GM23248 (cell line): ENCODE measurements around the gene WHRN. TPM values are rescaled to one million over a fixed set of nuclear protein-coding genes. Genes with fewer than 3 reads are reported as not detected.

ENCODE experiments used
- DNase-seq: peaks from one replicate; pipeline ENCODE4 v3.0.0-alpha.2; 2015
- H2AFZ ChIP-seq: fragments of 200-600 bp; sonication (generic); 2 replicates; pipeline ENCODE4 v1.6.1; 2016; ENCODE audit warnings: antibody characterized with exemption
- H3F3A ChIP-seq: fragments of 200-600 bp; sonication (generic); 2 replicates; pipeline ENCODE4 v1.6.1; 2016; ENCODE audit warnings: mild to moderate bottlenecking, antibody characterized with exemption, mixed run types; ENCODE audit not compliant: insufficient read depth
- H3K27ac ChIP-seq: fragments of 200-600 bp; sonication (generic); 2 replicates; pipeline ENCODE4 v1.5.1; 2016; ENCODE audit warnings: mild to moderate bottlenecking
- H3K27me3 ChIP-seq: fragments of 200-600 bp; sonication (generic); replicated peaks from 2 replicates; pipeline ENCODE4 v1.6.1; 2016; ENCODE audit warnings: mild to moderate bottlenecking; ENCODE audit not compliant: insufficient read depth
- H3K36me3 ChIP-seq: fragments of 200-600 bp; sonication (generic); 2 replicates; pipeline ENCODE4 v1.6.1; 2016; ENCODE audit warnings: low read depth, mild to moderate bottlenecking
- H3K4me1 ChIP-seq: fragments of 200-600 bp; sonication (generic); 2 replicates; pipeline ENCODE4 v1.6.1; 2016; ENCODE audit warnings: mild to moderate bottlenecking; ENCODE audit not compliant: insufficient read depth
- H3K4me2 ChIP-seq: fragments of 200-600 bp; sonication (generic); one replicate; pipeline ENCODE4 v1.6.1; 2016; ENCODE audit warnings: mild to moderate bottlenecking; ENCODE audit not compliant: unreplicated experiment
- H3K4me3 ChIP-seq: fragments of 200-600 bp; sonication (generic); 2 replicates; pipeline ENCODE4 v1.5.1; 2016; ENCODE audit warnings: mild to moderate bottlenecking
- H3K79me2 ChIP-seq: fragments of 200-600 bp; sonication (generic); 2 replicates; pipeline ENCODE4 v1.6.1; 2016; ENCODE audit warnings: mild to moderate bottlenecking; ENCODE audit not compliant: insufficient read depth
- H3K9ac ChIP-seq: fragments of 200-600 bp; sonication (generic); 2 replicates; pipeline ENCODE4 v1.6.1; 2016; ENCODE audit warnings: mild to moderate bottlenecking
- H3K9me2 ChIP-seq: fragments of 200-600 bp; sonication (generic); 2 replicates; pipeline ENCODE4 v1.6.1; 2016; ENCODE audit warnings: mixed run types, mild to moderate bottlenecking, moderate library complexity; ENCODE audit not compliant: insufficient read depth
- H3K9me3 ChIP-seq: fragments of 200-600 bp; sonication (generic); one replicate; pipeline ENCODE4 v1.6.1; 2017; ENCODE audit warnings: low read depth
- H4K20me1 ChIP-seq: fragments of 200-600 bp; sonication (generic); 2 replicates; pipeline ENCODE4 v1.6.0; 2016; ENCODE audit not compliant: insufficient read depth
- EZH2 ChIP-seq: fragments of 200-600 bp; sonication (generic); IDR thresholded peaks from 2 replicates; pipeline ENCODE4 v1.6.1; 2018; ENCODE audit warnings: antibody characterized with exemption, mild to moderate bottlenecking; ENCODE audit not compliant: insufficient read depth, poor library complexity, severe bottlenecking
- EZH2phosphoT487 ChIP-seq: fragments of 200-600 bp; sonication (generic); IDR thresholded peaks from 2 replicates; pipeline ENCODE4 v1.6.1; 2018; ENCODE audit warnings: antibody characterized with exemption, moderate library complexity, mild to moderate bottlenecking, low read depth; ENCODE audit not compliant: insufficient read depth
- WGBS, 2 experiments: methylation state at CpG; one replicate each; pipeline ENCODE4 v1.1.6; 2015 to 2017; ENCODE audit warnings: low lambda C conversion rate in 2 of 2, low coverage in 1 of 2; ENCODE audit errors: missing lambda C conversion rate in 2 of 2; 5-methylcytosine and 5-hydroxymethylcytosine counted together
- in situ Hi-C: fragments of 300-500 bp; cut with MboI; formaldehyde crosslinking; loops from 2 replicates; pipeline ENCODE4 v1.15.0; 2020
- polyA plus RNA-seq: library from polyadenylated mRNA; unstranded; fragments of >200 nt; fragmentation: Nextera tagmentation; extraction: Ambion mirVana; gene quantifications from 2 replicates; pipeline ENCODE4 v1.2.1, GENCODE V29; 2016
- total RNA-seq: library from RNA; depleted of rRNA; stranded (reverse); fragments of >200 nt; shearing (Covaris generic); gene quantifications from 2 replicates; pipeline ENCODE4 v1.2.3, GENCODE V29; 2014

Gene WHRN
- total and polyA plus RNA-seq, 2 experiments from 2014 or later, result 0.76 to 1.5 TPM

DNA sequence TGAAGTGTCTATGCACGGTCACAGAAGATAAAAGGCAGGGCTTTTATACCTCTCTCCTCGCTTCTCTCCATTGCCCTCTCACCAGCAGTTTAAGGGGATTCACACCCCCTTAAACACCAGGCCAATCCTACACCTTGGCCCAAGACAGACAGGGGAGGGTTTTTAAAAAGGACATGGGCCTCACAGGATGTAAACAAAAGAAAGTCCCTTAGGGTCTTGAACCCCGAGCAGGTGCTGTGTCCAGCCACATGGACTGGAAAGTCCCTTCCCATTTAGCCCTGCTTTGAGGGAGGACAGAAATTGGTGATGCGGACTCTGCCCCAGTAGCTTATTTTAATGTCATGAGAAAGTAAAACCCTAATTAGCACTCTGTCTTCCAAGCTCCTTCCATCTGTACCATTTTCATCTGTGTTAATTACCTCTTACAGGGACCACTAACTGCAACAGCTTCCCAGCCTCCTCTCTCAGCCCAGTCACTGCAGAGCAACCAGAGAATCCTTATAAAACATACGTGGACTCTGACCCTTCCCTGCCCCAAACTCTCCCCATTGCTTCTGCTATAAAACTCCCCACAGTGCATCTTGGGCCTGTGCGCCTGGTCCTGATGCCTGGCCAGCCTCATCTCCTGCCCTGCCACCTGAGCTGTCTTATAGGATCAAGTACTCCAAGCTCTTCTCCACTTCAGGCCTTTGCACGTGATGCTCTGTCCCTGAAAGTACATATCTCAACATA is 16.7 kb downstream of the WHRN start:
- no peaks in the 10 kb centered on the region for H3K9me3 ChIP-seq
- no peaks in the 10 kb centered on the region for H3K36me3 ChIP-seq
- no peak overlapping the region for H3K27ac ChIP-seq
- no peak for TF ChIP-seq EZH2phosphoT487
- no peak for TF ChIP-seq EZH2
- H3F3A ChIP-seq, result no peaks in the 10 kb centered on the region
- H3K79me2 ChIP-seq, result no peaks in the 10 kb centered on the region
- no peak overlapping the region for H3K4me3 ChIP-seq
- no peaks in the 10 kb centered on the region for H3K9me2 ChIP-seq
- no peaks in the 10 kb centered on the region for H4K20me1 ChIP-seq
- H2AFZ ChIP-seq, result no peak overlapping the region
- H3K9ac ChIP-seq, result no peak overlapping the region
- no peak for DNase-seq
- H3K4me1 ChIP-seq, result peaks cover 7% of the 10 kb centered on the region; the same call in 1 of the 2 replicates
- no peaks in the 10 kb centered on the region for H3K27me3 ChIP-seq
- no peak overlapping the region for H3K4me2 ChIP-seq
- WGBS, 2 experiments, result 74 to 77% methylated on average over 7 of the region's 7 CpGs
- in situ Hi-C loops, result no loop called here

- Histone ChIP-seq H3K79me2 (no peaks in the 10 kb centered on the region), H3K4me3 (no peak overlapping the region), H3K27ac (no peak overlapping the region), H3F3A (no peaks in the 10 kb centered on the region), H2AFZ (no peak overlapping the region), H3K4me2 (no peak overlapping the region), H3K9ac (no peak overlapping the region; the same call in 1 of the 2 replicates), H3K36me3 (no peaks in the 10 kb centered on the region), H3K27me3 (no peaks in the 10 kb centered on the region), H3K4me1 (peaks cover 7% of the 10 kb centered on the region; the same call in 1 of the 2 replicates), H3K9me3 (no peaks in the 10 kb centered on the region), H4K20me1 (no peaks in the 10 kb centered on the region), H3K9me2 (no peaks in the 10 kb centered on the region)
- WGBS, 2 experiments, result 65 to 69% methylated on average over 6 of the region's 6 CpGs
- in situ Hi-C loops, result no loop called here
- TF ChIP-seq EZH2phosphoT487, result no peak
- TF ChIP-seq EZH2, result no peak
- DNase-seq, result peak; percentile 74
Observed at GRCh38 chr9:114487607-114488300, 17.5 kb downstream of the WHRN start.

GRCh38 chr9:114486205-114486963 is 18.9 kb downstream of the WHRN start:
- Histone ChIP-seq H3F3A (no peaks in the 10 kb centered on the region), H3K36me3 (no peaks in the 10 kb centered on the region), H4K20me1 (no peaks in the 10 kb centered on the region), H2AFZ (no peak overlapping the region), H3K27me3 (no peaks in the 10 kb centered on the region), H3K9ac (no peak overlapping the region), H3K79me2 (no peaks in the 10 kb centered on the region), H3K4me3 (no peak overlapping the region), H3K9me2 (no peaks in the 10 kb centered on the region), H3K4me1 (peaks cover 7% of the 10 kb centered on the region; the same call in 1 of the 2 replicates), H3K9me3 (no peaks in the 10 kb centered on the region), H3K4me2 (no peak overlapping the region), H3K27ac (no peak overlapping the region)
- in situ Hi-C loops, result no loop called here
- WGBS, 2 experiments, result 59 to 69% methylated on average over 7 of the region's 7 CpGs
- TF ChIP-seq EZH2phosphoT487, result no peak
- TF ChIP-seq EZH2, result no peak
- DNase-seq, result peak; percentile 24

- peak; percentile 88 for DNase-seq
- TF ChIP-seq EZH2phosphoT487 (no peak), EZH2 (no peak)
- no peak overlapping the region for H3K9ac ChIP-seq
- no peak overlapping the region for H3K4me2 ChIP-seq
- no peaks in the 10 kb centered on the region for H3K27me3 ChIP-seq
- H3K4me3 ChIP-seq, result no peak overlapping the region
- no peaks in the 10 kb centered on the region for H3K9me3 ChIP-seq
- peaks cover 7% of the 10 kb centered on the region; the same call in 1 of the 2 replicates for H3K4me1 ChIP-seq
- 62 to 69% methylated on average over 8 of the region's 8 CpGs for WGBS, 2 experiments
- H3K79me2 ChIP-seq, result no peaks in the 10 kb centered on the region
- H3K9me2 ChIP-seq, result no peaks in the 10 kb centered on the region
- H3K36me3 ChIP-seq, result no peaks in the 10 kb centered on the region
- in situ Hi-C loops, result no loop called here
- no peaks in the 10 kb centered on the region for H3F3A ChIP-seq
- no peaks in the 10 kb centered on the region for H4K20me1 ChIP-seq
- H3K27ac ChIP-seq, result no peak overlapping the region
- no peak overlapping the region for H2AFZ ChIP-seq
Observed at GRCh38 chr9:114484854-114485443, 20.3 kb downstream of the WHRN start.
